Measurements from ENCODE around the gene SNX33.
"Not testable (repeated sequence)": the region's sequence is repeated elsewhere in the genome, so short reads cannot be mapped to it uniquely, and the experiment has no call there.

Gene SNX33

DNA sequence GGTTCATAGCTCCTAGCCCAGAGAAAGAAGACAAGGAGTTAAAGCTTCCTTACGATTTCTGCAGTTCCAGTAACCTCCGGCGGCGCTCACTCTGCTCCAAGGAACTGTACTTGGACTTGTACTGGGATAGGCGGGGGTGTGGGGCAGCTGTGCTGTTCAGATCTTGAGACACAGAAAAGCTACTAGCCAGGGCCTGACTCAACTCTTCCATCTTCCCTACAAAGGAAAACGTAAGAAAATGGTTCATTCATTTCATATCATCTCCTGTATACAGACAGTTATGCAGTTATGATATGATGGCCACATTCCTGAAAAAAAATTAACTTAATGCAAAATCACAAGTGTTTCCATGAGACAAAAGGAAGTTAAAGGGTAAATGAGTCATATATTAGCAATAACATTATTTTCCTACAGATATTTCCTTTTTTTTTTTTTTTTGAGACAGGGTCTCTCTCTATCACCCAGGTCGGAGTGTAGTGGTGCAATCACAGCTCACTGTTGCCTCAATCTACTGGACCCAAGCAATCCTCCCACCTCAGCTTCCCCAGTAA lies 26.8 kb upstream of the SNX33 start:
- FAIRE-seq, result no peak
- TF ChIP-seq POLR2A (IDR thresholded peaks at IDR 0.05; ENCODE audit: low read depth, low read length) (no peak), POLR2AphosphoS5 (IDR thresholded peaks at IDR 0.05; ENCODE audit: low read depth, low read length) (no peak), TAF1 (IDR thresholded peaks at IDR 0.05; ENCODE audit: low read depth, low read length) (no peak), PAX5 (IDR thresholded peaks at IDR 0.05; ENCODE audit: insufficient read depth, low read length, severe bottlenecking) (no peak), POU2F2 (IDR thresholded peaks at IDR 0.05; ENCODE audit: low read depth, low read length) (no peak), SPI1 (IDR thresholded peaks at IDR 0.05; ENCODE audit: low read depth, low read length) (no peak)

DNA sequence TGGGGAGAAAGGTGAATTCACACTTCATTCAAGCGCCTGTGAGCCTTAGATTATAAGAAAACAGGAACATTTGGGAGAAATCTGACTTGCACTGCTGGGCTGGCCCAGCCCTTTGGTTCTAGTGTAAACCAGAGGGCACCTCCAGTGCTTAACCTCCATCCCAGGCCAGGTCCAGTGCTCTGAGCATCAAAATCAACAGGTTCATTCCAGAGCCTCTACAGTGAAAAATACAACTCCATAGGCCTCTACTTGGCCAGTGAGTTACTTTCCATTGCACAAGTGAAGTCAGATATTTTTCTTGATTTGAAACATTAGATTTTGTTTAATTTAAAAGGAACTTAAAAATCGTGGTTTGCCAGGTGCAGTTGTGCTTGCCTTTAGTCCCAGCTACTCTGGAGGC lies 25.2 kb upstream of the SNX33 start:
- FAIRE-seq, result no peak

More for the DNA sequence above, 26.8 kb upstream of the SNX33 start:
- DNase-seq (ENCODE audit: insufficient read length, low spot score), result no peak

DNA sequence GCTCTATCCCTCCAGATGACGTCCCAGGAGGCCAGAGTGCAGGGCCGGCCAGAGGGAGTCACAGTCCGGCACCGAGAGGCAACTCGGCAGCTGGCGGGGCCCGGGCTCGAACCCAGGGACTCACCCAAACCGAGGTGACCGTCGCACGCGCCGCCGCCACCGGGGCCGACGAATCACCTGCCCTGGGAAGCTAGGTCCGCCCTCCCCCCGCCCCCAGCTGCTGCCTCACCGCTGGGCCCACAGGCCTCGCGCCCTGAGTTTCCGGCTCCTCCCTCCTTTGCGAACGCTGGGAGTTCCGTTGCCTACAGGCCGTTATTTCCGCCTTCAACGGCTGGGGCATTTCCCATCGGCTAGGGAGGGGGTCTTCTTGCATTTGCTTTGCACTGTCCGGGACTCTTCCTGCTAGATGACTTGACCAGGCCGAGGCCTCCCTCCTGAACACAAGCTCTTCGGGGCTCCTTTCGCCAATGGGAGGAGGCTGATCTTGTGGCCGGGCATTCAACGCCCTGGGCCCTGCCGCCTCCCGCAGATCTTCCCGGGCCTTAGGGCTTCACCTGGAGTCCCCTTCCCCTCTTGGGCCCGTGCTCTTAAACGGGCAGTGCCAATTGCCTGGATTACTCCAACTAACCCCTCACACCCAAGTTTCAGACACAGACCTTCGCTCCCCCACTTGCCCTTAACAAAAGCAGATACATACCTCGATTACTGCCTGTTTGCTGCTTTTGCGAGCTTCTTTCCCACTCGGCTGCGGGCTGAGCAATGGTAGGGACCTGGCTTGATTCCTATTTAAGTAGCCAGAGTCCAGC lies 22.0 kb upstream of the SNX33 start, which contains the start of gene SNUPN:
SNUPN (minus strand) TSS at position 184 of the 806 bp plus-strand sequence. CDS start 4,674 bp downstream, outside the sequence.
- DNase-seq (ENCODE audit: insufficient read length, low spot score) (peak; percentile 97), FAIRE-seq (peak; percentile 91)
- TF ChIP-seq POLR2AphosphoS5 (IDR thresholded peaks at IDR 0.05; ENCODE audit: low read depth, low read length), result peak; percentile 66; the same call in 1 of the 2 replicates
- TF ChIP-seq TAF1 (IDR thresholded peaks at IDR 0.05; ENCODE audit: low read depth, low read length), result peak; percentile 54; the same call in 1 of the 2 replicates
- no peak; the same call in 1 of the 2 replicates for TF ChIP-seq POLR2A (IDR thresholded peaks at IDR 0.05; ENCODE audit: low read depth, low read length)

More for the DNA sequence above, 25.2 kb upstream of the SNX33 start:
- TF ChIP-seq POLR2AphosphoS5 (IDR thresholded peaks at IDR 0.05; ENCODE audit: low read depth, low read length) (no peak), POU2F2 (IDR thresholded peaks at IDR 0.05; ENCODE audit: low read depth, low read length) (no peak), POLR2A (IDR thresholded peaks at IDR 0.05; ENCODE audit: low read depth, low read length) (no peak), PAX5 (IDR thresholded peaks at IDR 0.05; ENCODE audit: insufficient read depth, low read length, severe bottlenecking) (no peak), SPI1 (IDR thresholded peaks at IDR 0.05; ENCODE audit: low read depth, low read length) (no peak), TAF1 (IDR thresholded peaks at IDR 0.05; ENCODE audit: low read depth, low read length) (no peak)
- no peak for DNase-seq (ENCODE audit: insufficient read length, low spot score)

DNA sequence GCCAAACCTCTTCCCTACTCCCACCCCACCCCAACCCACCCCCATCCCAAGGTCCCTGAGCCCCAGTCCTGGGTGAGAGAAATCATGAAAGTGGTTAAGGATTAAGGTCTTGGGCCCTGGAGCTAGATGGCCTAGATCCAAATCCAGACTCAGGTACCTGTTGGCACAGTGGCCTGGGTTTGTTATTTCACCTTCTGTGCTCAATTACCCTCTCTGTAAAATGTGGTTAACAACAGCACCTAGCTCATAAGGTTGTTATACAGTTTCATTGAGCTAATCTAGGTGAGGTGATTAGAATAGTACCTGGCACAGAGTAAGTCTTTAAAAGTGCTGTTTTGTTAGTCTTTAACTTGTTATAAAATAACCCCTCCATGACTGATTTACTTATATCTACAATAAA lies 15.8 kb upstream of the SNX33 start:
- TF ChIP-seq TAF1 (IDR thresholded peaks at IDR 0.05; ENCODE audit: low read depth, low read length) (no peak), POLR2AphosphoS5 (IDR thresholded peaks at IDR 0.05; ENCODE audit: low read depth, low read length) (no peak), POLR2A (IDR thresholded peaks at IDR 0.05; ENCODE audit: low read depth, low read length) (no peak), PAX5 (IDR thresholded peaks at IDR 0.05; ENCODE audit: insufficient read depth, low read length, severe bottlenecking) (no peak)
- no peak for DNase-seq (ENCODE audit: insufficient read length, low spot score)
- no peak for FAIRE-seq

DNA sequence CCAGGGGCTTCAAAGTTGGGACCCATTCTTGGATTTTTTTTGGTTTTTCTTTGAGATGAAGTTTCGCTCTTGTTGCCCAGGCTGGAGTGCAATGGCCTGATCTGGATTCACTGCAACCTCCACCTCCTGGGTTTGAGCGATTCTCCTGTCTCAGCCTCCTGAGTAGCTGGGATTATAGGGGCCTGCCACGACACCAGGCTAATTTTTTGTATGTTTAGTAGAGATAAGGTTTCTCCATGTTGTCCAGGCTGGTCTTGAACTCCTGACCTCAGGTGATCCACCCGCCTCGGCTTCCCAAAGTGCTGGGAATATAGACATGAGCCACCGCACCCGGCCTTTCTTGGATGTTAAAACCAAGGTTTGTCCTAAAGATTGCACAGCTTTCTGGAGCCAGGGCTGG lies 13.8 kb upstream of the SNX33 start:
- FAIRE-seq; DNase-seq (ENCODE audit: insufficient read length, low spot score): not testable (repeated sequence)

DNA sequence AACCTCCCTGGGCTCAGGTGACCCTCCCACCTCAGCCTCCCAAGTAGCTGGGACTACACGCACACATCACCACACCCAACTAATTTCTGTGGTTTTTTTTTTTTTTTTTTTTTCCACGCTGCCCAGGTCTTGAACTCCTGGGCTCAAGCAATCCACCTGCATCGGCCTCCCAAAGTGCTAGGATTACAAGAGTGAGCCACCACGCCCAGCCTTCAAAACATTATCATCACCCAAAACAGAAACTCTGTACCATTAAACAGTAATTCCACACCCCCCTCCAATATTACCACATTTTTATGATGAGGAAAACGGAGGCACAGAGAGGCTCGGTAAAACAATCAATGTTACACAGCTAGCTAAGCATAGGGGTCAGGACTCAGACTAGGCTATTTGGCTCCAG lies 11.7 kb upstream of the SNX33 start:
- TF ChIP-seq POU2F2 (IDR thresholded peaks at IDR 0.05; ENCODE audit: low read depth, low read length) (no peak), PAX5 (IDR thresholded peaks at IDR 0.05; ENCODE audit: insufficient read depth, low read length, severe bottlenecking) (no peak), POLR2A (IDR thresholded peaks at IDR 0.05; ENCODE audit: low read depth, low read length) (no peak), SPI1 (IDR thresholded peaks at IDR 0.05; ENCODE audit: low read depth, low read length) (no peak), TAF1 (IDR thresholded peaks at IDR 0.05; ENCODE audit: low read depth, low read length) (no peak), POLR2AphosphoS5 (IDR thresholded peaks at IDR 0.05; ENCODE audit: low read depth, low read length) (no peak)
- FAIRE-seq (no peak), DNase-seq (ENCODE audit: insufficient read length, low spot score) (no peak)

DNA sequence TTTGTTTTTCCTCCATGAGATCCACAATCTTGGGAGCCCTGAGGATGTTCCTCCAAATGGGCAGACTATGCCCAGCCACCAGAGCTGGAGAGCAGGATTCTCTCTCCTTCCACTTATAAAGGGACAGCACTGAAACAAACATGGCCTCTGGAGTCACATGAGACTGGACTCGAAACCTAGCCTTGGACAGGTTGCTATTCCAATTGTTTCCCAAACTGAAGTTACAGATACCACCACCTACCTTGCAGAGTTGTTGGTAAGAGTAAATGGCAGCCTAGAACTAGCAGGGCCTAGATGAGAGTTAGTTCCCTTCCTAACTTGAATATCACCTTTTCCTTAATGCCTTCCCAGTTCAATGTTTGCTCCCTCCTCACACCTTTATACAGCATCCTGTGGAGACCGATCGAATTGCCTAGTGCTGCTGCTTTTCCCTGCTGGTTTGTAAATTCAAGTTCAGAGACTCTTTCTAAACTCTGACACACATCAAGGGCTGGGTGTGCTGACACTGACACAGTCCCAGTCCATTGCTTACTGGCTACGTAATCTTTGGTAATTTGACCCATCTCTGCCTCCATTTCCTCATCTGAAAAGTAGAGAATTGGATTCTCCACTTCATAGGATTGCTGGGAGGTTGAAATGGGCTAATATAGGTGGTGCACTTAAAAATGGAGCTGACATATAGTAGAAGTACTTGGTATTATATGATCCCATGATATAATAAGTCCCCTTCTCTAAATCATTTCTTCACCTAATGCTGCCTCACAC lies 10.3 kb upstream of the SNX33 start:
- FAIRE-seq (no peak), DNase-seq (ENCODE audit: insufficient read length, low spot score) (no peak)
- no peak for TF ChIP-seq PAX5 (IDR thresholded peaks at IDR 0.05; ENCODE audit: insufficient read depth, low read length, severe bottlenecking)
- no peak for TF ChIP-seq POLR2AphosphoS5 (IDR thresholded peaks at IDR 0.05; ENCODE audit: low read depth, low read length)
- TF ChIP-seq POLR2A (IDR thresholded peaks at IDR 0.05; ENCODE audit: low read depth, low read length), result peak; percentile 51; the same call in 1 of the 2 replicates
- no peak for TF ChIP-seq POU2F2 (IDR thresholded peaks at IDR 0.05; ENCODE audit: low read depth, low read length)
- TF ChIP-seq SPI1 (IDR thresholded peaks at IDR 0.05; ENCODE audit: low read depth, low read length), result no peak
- no peak for TF ChIP-seq TAF1 (IDR thresholded peaks at IDR 0.05; ENCODE audit: low read depth, low read length)

DNA sequence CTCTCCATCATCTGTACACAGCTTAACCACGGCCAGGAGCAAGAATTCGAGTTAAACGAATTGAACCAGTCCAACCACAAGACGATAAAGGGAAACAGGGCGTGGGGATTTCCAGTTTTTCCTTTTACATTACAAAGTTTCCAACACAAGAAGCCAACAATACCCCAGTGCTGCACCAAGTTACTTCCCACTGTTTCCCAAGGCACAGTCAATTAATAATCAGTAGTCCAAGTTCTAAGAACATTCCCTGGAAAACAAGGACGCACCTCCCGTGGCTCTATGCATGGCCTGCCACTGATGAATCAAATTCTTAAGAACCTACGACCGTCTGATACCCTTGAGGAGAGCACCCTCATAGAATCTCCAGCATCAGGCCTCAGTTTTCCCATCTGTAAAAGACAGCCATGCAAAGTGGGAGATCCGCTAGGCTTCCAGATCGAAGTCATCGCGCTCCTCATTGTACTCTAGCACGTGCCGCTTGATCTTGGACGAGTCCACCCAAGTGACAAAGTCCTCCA lies 8.5 kb upstream of the SNX33 start:
- DNase-seq (ENCODE audit: insufficient read length, low spot score) (no peak), FAIRE-seq (no peak)
- TF ChIP-seq SPI1 (IDR thresholded peaks at IDR 0.05; ENCODE audit: low read depth, low read length), result no peak
- no peak for TF ChIP-seq POLR2A (IDR thresholded peaks at IDR 0.05; ENCODE audit: low read depth, low read length)

DNA sequence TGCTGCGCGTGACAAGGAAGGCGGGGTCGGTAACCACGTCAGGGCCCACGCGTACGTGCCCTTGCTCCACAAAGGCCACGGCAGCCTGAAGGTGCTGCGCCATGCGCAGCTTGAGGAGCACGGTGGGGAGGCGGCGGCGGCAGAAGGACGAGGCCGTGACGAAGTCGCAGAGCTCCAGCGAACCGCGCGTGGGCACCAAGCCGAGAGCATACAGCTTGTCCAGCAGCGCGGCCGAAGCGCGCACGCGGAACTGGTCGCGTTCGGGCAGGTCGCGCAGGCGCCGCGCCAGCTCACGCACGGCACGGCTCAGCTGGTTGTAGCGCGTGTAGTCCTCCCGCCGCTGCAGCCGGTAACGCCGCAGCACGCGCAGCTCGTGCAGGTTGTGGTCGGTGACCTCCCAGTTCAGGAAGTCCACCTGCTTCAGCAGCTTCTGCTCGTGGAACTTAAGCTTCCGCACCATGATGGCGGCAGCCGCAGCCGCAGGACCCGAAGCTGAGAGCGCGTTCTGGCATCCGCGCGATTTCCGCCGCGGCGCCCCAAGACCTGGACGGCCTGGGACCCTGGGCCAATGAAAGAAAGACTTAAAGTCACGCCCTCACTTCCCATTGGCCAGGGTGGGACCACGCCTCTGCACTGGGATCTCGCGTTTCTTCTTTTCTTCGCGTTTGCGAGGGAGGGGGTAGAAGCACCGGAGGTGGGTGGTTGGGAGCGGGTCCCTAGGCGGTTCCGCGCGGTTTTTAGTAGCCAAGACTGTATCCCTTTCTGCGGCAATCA lies 7.8 kb upstream of the SNX33 start, which contains the start of gene IMP3:
IMP3 (minus strand) TSS at position 516 of the 774 bp plus-strand sequence; CDS start at position 460, 56 bp downstream.
- DNase-seq (ENCODE audit: insufficient read length, low spot score) (peak; percentile 94), FAIRE-seq (peak; percentile 95)
- peak; percentile 95 for TF ChIP-seq POLR2A (IDR thresholded peaks at IDR 0.05; ENCODE audit: low read depth, low read length)
- TF ChIP-seq TAF1 (IDR thresholded peaks at IDR 0.05; ENCODE audit: low read depth, low read length), result peak; percentile 92
- peak; percentile 98 for TF ChIP-seq POLR2AphosphoS5 (IDR thresholded peaks at IDR 0.05; ENCODE audit: low read depth, low read length)
- TF ChIP-seq POU2F2 (IDR thresholded peaks at IDR 0.05; ENCODE audit: low read depth, low read length), result peak; percentile 74; the same call in 1 of the 2 replicates
- peak; percentile 24; the same call in 1 of the 2 replicates for TF ChIP-seq SPI1 (IDR thresholded peaks at IDR 0.05; ENCODE audit: low read depth, low read length)
- no peak for TF ChIP-seq PAX5 (IDR thresholded peaks at IDR 0.05; ENCODE audit: insufficient read depth, low read length, severe bottlenecking)

Measured in GM12891 (cell line).